SU-DHL-6 (cell line): ENCODE results near the gene C1orf21.

Experiments
- H2AFZ ChIP-seq: fragments of 200-600 bp; sonication (generic); 2 replicates; pipeline ENCODE4 v1.6.1; 2014; ENCODE audit warnings: low read depth, mild to moderate bottlenecking, moderate library complexity, mixed read lengths, antibody characterized with exemption, low read length; ENCODE audit not compliant: severe bottlenecking
- H3F3A ChIP-seq: fragments of 200-600 bp; shearing (Covaris generic); 2 replicates; pipeline ENCODE4 v1.6.0; 2016; ENCODE audit warnings: antibody characterized with exemption, mild to moderate bottlenecking; ENCODE audit not compliant: insufficient read depth
- H3K27ac ChIP-seq: fragments of 200-600 bp; sonication (generic); 2 replicates; pipeline ENCODE4 v1.5.1; 2016; ENCODE audit warnings: low read depth, mild to moderate bottlenecking, low read length, moderate library complexity, mixed read lengths
- H3K27me3 ChIP-seq: fragments of 200-600 bp; sonication (generic), shearing (Covaris generic); 2 replicates; pipeline ENCODE4 v1.6.0; 2014; ENCODE audit warnings: mild to moderate bottlenecking, low read length
- H3K36me3 ChIP-seq: fragments of 200-600 bp; sonication (generic); 2 replicates; pipeline ENCODE4 v1.6.1; 2014; ENCODE audit warnings: mild to moderate bottlenecking, low read length, mixed read lengths
- H3K4me2 ChIP-seq: fragments of 300-600, 200-600 bp; shearing (Covaris generic), sonication (generic); 2 replicates; pipeline ENCODE4 v1.6.0; 2014; ENCODE audit warnings: low read length, low read depth, mild to moderate bottlenecking; ENCODE audit not compliant: poor library complexity, severe bottlenecking
- H3K4me3 ChIP-seq: fragments of 200-600 bp; sonication (generic); 2 replicates; pipeline ENCODE4 v1.5.1; 2014; ENCODE audit warnings: antibody characterized with exemption, low read length, mild to moderate bottlenecking, mixed read lengths; ENCODE audit not compliant: insufficient read depth, poor library complexity, severe bottlenecking
- H3K79me2 ChIP-seq: fragments of 200-600 bp; sonication (generic); 2 replicates; pipeline ENCODE4 v1.6.1; 2014; ENCODE audit warnings: mild to moderate bottlenecking, low read length, moderate library complexity; ENCODE audit not compliant: insufficient read depth
- H3K9ac ChIP-seq: fragments of 200-600 bp; sonication (generic); 2 replicates; pipeline ENCODE4 v1.7.0; 2014; ENCODE audit warnings: mild to moderate bottlenecking, low read length
- H3K9me2 ChIP-seq: fragments of 200-600 bp; sonication (generic); replicated peaks from 2 replicates; pipeline ENCODE4 v1.6.1; 2014; ENCODE audit warnings: low read length; ENCODE audit not compliant: insufficient read depth
- H3K9me3 ChIP-seq: fragments of 200-600 bp; sonication (generic); 2 replicates; pipeline ENCODE4 v1.6.1; 2014; ENCODE audit warnings: low read length, mixed read lengths; ENCODE audit not compliant: insufficient read depth
- H4K20me1 ChIP-seq: fragments of 200-600 bp; sonication (generic); 2 replicates; pipeline ENCODE4 v1.6.1; 2014; ENCODE audit warnings: low read depth, mild to moderate bottlenecking, antibody characterized with exemption, low read length, moderate library complexity, mixed read lengths
- CTCF ChIP-seq: fragments of 200-600 bp; sonication (generic); IDR thresholded peaks from one replicate; pipeline ENCODE4 v1.5.1; 2017; ENCODE audit warnings: antibody characterized with exemption, mild to moderate bottlenecking, low read length, moderate library complexity; ENCODE audit not compliant: insufficient read depth, poor library complexity, severe bottlenecking
- EZH2phosphoT487 ChIP-seq: fragments of 200-600 bp; sonication (generic), shearing (Covaris generic); conservative IDR thresholded peaks from 2 replicates; pipeline ENCODE4 v1.6.1; 2018; ENCODE audit warnings: mild to moderate bottlenecking, antibody characterized with exemption, low read length, moderate library complexity, mixed read lengths

Gene C1orf21

GRCh38 chr1:184533049-184533448 is 146.2 kb downstream of the C1orf21 start:
- Histone ChIP-seq H3F3A (no peaks in the 10 kb centered on the region), H4K20me1 (no peaks in the 10 kb centered on the region), H3K9me3 (no peaks in the 10 kb centered on the region), H3K27ac (no peak overlapping the region), H3K79me2 (no peaks in the 10 kb centered on the region), H3K27me3 (no peaks in the 10 kb centered on the region), H3K36me3 (no peaks in the 10 kb centered on the region), H3K9ac (no peak overlapping the region), H3K4me3 (no peak overlapping the region), H3K9me2 (no peaks in the 10 kb centered on the region), H3K4me2 (no peak overlapping the region), H2AFZ (no peak overlapping the region)
- TF ChIP-seq CTCF, result no peak

GRCh38 chr1:184533915-184534314 is 147.1 kb downstream of the C1orf21 start:
- H3F3A ChIP-seq, result no peaks in the 10 kb centered on the region
- H3K36me3 ChIP-seq, result no peaks in the 10 kb centered on the region
- no peaks in the 10 kb centered on the region for H4K20me1 ChIP-seq
- H3K27me3 ChIP-seq, result no peaks in the 10 kb centered on the region
- no peak overlapping the region for H3K4me3 ChIP-seq
- H3K79me2 ChIP-seq, result no peaks in the 10 kb centered on the region
- no peaks in the 10 kb centered on the region for H3K9me3 ChIP-seq
- no peaks in the 10 kb centered on the region for H3K9me2 ChIP-seq
- no peak overlapping the region for H2AFZ ChIP-seq
- no peak overlapping the region for H3K27ac ChIP-seq
- TF ChIP-seq CTCF, result no peak
- no peak for TF ChIP-seq EZH2phosphoT487
- no peak overlapping the region for H3K4me2 ChIP-seq
- no peak overlapping the region for H3K9ac ChIP-seq

- Histone ChIP-seq H3K9ac (no peak overlapping the region), H3K79me2 (no peaks in the 10 kb centered on the region), H3K9me2 (no peaks in the 10 kb centered on the region), H4K20me1 (no peaks in the 10 kb centered on the region), H3K4me3 (no peak overlapping the region), H2AFZ (no peak overlapping the region), H3K27ac (no peak overlapping the region), H3F3A (no peaks in the 10 kb centered on the region), H3K4me2 (no peak overlapping the region), H3K36me3 (no peaks in the 10 kb centered on the region), H3K27me3 (no peaks in the 10 kb centered on the region), H3K9me3 (no peaks in the 10 kb centered on the region)
- no peak for TF ChIP-seq CTCF
- TF ChIP-seq EZH2phosphoT487, result no peak
Measured at GRCh38 chr1:184534690-184535089, 147.9 kb downstream of the C1orf21 start.
